GM19240 (cell line): Measurements from ENCODE around the gene EVC2.
"Not testable (repeated sequence)": the region's sequence is repeated elsewhere in the genome, so short reads cannot be mapped to it uniquely, and the experiment has no call there.

Experiments used
- DNase-seq: peaks from one replicate; pipeline ENCODE4 v3.0.0; 2011; ENCODE audit warnings: low spot score; ENCODE audit not compliant: insufficient read length

EVC2 gene

GRCh38 chr4:5746829-5747737 is 38.7 kb upstream of the EVC2 start:
- DNase-seq = no peak

- DNase-seq = no peak
Measured at GRCh38 chr4:5746250-5746649, 37.9 kb upstream of the EVC2 start.

GRCh38 chr4:5742968-5743367 is 34.6 kb upstream of the EVC2 start:
- no peak for DNase-seq

- no peak for DNase-seq
Measured at GRCh38 chr4:5742388-5742787, 34.0 kb upstream of the EVC2 start.

- DNase-seq = no peak
Measured at GRCh38 chr4:5738061-5738460, 29.7 kb upstream of the EVC2 start.

GRCh38 chr4:5735463-5735862 is 27.1 kb upstream of the EVC2 start:
- DNase-seq = no peak

GRCh38 chr4:5734853-5735252 is 26.5 kb upstream of the EVC2 start:
- DNase-seq = no peak

- no peak for DNase-seq
Measured at GRCh38 chr4:5732158-5732557, 23.8 kb upstream of the EVC2 start.

- DNase-seq = no peak
Measured at GRCh38 chr4:5730993-5731990, 22.9 kb upstream of the EVC2 start.

GRCh38 chr4:5730436-5730835 is 22.1 kb upstream of the EVC2 start:
- DNase-seq = no peak

GRCh38 chr4:5728412-5728811 is 20.1 kb upstream of the EVC2 start:
- not testable (repeated sequence) for DNase-seq

GRCh38 chr4:5724377-5724776 is 16.0 kb upstream of the EVC2 start:
- no peak for DNase-seq

GRCh38 chr4:5722328-5722727 is 14.0 kb upstream of the EVC2 start:
- DNase-seq = no peak

GRCh38 chr4:5721923-5722322 is 13.6 kb upstream of the EVC2 start:
- DNase-seq = no peak

GRCh38 chr4:5720980-5721379 is 12.6 kb upstream of the EVC2 start:
- no peak for DNase-seq

- DNase-seq = no peak
Measured at GRCh38 chr4:5720157-5720850, 11.9 kb upstream of the EVC2 start.

GRCh38 chr4:5719350-5720055 is 11.1 kb upstream of the EVC2 start:
- DNase-seq = no peak

GRCh38 chr4:5718411-5718810 is 10.1 kb upstream of the EVC2 start:
- DNase-seq = no peak

GRCh38 chr4:5717449-5718158 is 9.2 kb upstream of the EVC2 start:
- DNase-seq = no peak

GRCh38 chr4:5716391-5716790 is 8.0 kb upstream of the EVC2 start:
- no peak for DNase-seq
